Suppressor macrophage treated with lipopolysaccharide for 4 hours (primary cell): ENCODE measurements around the gene ALDH7A1.
A peak's percentile ranks its signal among the peaks of the same experiment; 100 is the strongest.

ENCODE experiments used
- DNase-seq: peaks from one replicate; pipeline ENCODE4 v3.0.0-alpha.2; 2020

The ALDH7A1 gene

DNA sequence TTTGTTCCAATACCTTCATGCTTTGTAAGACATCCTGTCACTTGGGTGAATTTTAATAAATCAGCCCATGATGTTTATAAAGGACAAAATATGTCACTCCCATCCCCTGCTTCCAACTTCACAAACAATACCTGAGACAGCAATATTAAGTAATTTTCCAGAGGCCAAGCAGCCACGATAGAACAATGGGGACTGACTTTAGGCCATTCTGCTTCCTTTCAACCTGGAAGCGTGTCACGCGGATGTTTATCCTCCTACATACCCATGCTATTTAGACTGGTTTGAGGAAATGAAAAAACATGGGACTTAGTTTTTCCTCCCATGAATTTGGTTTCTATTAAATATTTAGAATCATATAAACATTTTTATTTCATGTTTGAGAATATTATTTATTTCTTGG is 88.9 kb downstream of the ALDH7A1 start:
- no peak for DNase-seq

DNA sequence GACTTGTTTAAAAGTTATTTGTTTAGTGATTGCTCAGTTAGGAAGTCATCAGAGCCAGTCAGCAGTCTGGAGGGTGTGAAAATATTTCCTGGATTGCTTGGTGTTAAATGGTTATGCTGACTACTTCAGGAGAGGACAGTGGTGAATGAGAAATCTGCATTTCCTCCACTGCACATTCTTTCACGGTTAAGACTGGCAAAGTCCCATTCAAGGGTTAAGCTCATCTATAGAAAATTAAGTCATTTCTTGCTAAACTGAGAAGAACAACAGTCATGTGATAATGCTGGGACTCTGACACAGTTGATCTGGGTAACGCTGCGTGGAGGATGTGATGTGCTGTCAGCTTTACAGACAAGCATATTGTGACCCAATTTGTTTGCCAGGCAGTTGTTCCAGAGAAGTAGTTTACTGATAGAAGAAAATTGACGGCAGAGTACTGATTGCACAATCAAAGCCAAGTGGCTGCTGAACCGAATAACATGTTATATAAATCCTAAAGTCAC is 91.4 kb downstream of the ALDH7A1 start:
- DNase-seq, result peak; percentile 35

- no peak for DNase-seq
These were observed 93.6 kb downstream of the ALDH7A1 start for GRCh38 chr5:126501448-126501847.

DNA sequence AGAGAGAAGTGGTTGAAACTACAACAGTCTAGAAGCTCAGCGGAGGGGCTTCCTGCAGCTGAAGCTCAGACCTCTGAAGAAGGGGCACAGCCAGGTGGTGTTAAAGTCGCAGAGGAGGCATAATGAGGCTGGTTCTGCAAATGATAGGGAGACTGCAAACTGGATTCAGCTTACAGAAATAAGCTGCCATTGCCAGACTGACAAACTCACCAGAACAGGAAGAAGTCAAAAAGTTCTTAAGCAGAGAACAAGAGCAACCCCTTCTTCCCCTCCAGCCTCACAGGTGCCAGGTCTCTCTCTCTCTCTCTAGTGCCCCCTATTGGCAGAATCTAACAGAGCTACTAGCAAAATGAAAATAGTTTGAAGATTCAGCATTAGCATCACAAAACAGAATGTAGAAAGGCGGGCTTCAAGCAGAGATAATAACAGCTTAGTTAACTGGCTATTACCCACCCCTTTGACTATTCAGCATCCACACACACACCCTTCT is 95.1 kb downstream of the ALDH7A1 start:
- peak; percentile 40 for DNase-seq

GRCh38 chr5:126499278-126499677 is 95.7 kb downstream of the ALDH7A1 start:
- no peak for DNase-seq

GRCh38 chr5:126497506-126497905 is 97.5 kb downstream of the ALDH7A1 start:
- DNase-seq, result no peak

DNA sequence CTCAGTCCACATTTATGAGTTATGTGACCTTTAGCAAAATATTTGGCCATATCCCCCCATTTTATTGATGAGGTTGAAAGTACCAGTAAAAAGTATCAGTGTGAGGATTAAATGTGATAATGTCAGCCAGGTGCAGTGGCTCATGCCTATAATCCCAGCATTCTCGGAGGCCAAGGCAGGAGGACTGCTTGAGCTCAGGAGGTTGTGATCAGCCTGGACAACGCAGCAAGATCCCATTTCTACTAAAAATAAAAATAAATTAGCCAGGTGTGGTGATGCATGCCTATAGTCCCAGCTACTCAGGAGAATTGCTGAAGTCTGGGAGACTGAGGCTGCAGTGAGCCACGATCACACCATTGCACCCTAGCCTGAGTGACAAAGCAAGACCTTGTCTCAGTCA is 100.6 kb downstream of the ALDH7A1 start:
- no peak for DNase-seq

DNA sequence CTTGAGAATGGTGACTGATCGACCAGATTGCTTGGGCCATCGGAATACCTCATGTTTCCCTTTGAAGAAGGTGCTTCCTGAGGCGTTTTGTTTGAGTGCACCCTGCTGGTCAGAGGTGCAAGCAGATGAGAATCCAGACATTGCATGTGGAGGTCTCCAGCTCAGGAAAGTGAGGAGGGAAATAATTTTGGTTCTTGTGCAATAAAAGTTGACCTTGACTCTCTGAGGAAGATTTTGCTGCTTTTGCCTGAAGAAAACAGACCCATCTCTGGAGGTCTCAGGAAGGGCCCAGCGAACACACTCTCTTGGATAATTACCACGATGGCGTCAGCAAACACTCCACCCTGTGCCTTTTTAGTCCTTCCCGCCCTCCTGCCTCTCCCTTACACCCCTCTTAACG is 102.1 kb downstream of the ALDH7A1 start:
- no peak for DNase-seq

DNA sequence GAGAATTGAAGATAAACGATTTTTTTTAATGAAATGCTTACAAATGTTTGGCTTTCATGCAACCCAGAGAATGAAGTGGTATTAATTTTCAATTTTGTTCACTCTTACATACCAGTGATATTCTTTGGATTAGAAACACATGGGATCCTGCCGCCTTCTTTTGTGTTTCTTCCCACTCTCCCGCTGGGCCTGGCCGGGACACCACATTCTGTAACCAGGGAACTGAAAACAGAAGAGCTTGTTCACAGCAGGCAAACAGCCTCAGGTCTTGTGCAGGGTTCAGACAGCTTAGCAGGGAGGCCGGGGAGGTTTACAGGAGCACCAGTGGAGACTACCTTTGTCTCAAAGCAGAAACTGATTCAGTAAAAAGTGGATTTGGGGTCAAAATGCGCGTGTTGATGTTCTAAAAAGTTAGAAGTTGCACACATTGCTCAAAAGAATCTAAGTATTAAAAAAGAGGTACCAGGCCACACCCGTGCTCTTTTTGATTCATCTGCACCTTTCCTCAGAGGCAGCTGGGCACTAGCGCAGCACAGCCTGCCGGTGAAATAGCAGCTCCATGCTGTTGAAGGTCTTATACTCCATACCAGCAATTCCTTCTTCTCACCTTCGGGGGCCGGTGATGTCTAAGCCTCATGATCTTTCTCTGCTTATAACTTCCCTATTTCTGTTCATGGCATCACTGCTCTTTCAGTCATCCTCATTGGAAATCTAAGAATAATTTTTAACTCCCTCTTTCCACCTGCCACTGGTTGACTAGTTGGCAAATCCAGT is 104.7 kb downstream of the ALDH7A1 start:
- peak; percentile 3 for DNase-seq

DNA sequence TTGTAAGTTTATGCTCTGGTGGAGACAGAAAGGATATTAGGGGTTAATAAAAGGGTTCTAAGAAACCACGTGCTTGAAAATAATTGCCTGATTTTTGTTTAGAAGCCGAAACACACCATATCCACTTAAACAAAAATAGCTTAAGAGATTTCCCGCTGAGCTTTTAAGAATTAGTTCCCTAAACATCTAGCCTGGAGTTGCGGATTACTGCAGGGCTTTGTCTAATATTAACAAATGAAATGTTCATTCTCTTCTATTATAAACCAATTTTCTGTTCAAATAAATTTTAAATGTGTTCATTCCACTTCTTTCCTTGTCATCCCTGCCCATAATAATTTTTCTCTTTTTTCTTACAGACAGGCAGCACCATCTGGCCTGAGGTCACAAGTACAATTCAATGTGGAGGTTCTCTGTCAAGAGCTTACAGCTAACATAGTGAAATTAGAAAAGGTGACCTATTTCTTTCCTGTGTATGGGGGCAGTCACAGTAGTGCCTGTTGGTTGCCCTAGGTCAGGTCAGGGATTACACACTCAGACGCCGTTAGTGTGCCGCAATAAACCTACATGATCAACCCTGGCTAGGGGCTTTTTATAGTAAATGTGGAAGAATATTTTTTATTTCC is 106.5 kb downstream of the ALDH7A1 start:
- no peak for DNase-seq

DNA sequence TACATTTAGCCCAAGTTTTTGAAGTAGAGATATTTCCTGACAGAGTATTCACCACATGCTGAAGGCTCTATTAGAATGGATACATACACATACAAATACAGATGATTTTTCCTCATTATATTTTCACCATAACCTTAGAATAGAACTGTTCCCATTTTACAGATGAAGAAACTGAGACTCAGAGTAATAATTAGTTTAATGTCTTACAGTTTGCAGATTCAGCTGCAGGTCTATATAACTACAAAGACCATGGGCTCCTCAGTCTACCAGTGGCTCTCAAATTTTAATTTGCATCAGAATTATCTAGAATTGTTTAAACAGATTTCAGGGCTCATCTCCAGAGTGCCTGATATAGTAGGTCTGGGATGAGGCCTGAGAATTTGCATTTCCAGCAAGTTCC is 107.4 kb downstream of the ALDH7A1 start:
- no peak for DNase-seq

DNA sequence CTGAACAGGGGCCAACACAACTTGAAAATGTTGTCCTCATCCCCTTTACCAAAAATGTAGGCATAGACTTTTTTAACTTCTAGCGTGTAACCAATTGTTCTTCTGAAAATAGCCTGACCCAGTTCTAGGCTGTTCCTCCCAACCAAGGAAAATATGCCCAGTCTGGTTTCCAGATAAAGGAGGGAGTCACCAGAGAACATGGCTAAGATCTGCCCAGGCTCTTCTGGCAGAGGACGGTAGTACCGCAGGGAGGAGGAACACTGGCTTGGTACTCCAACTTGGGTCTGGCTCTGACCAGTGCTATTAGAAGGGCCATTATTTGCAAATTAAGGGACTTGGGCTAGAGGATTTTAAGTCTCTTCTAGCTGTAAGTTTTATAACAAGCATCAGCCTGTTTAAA is 108.7 kb downstream of the ALDH7A1 start:
- DNase-seq, result no peak

DNA sequence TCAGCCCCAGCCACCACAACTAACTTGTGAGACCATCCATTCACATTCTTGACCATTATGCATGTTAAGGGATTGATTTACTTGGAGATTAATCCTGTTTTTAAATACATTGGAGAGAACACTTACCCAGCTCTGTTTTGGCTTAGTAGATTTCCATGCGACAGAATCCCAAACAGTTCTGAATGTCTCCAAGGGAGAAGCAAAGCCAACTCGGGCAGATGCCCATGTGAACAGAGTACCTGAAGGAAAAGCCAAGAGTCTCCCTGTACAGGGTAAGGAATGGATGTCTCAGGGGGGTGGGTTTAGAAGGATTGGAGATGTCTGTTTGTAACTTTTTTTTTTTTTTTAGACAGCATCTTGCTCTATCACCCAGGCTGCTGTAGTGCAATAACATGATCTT is 110.8 kb downstream of the ALDH7A1 start:
- DNase-seq, result no peak

- no peak for DNase-seq
These were observed 111.9 kb downstream of the ALDH7A1 start for GRCh38 chr5:126483156-126483555.

DNA sequence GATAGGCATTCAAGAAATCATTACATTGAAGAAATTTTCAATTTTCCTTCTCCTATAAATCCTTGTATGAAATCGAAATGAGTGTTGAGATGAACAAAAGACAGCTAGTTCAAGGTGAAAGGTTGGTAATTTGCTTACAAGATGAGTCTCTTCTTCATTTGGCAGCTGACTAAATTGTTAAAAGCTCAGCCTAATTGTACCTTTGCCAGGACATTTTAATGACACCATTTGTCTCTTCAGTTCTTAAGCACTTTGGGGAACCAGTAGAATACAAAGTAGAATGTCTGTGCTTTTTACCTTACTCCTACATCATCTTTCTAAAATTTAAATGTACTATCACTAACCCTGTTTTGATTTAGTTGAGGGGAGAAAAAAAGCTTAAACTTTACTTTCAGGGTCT is 112.4 kb downstream of the ALDH7A1 start:
- no peak for DNase-seq

DNA sequence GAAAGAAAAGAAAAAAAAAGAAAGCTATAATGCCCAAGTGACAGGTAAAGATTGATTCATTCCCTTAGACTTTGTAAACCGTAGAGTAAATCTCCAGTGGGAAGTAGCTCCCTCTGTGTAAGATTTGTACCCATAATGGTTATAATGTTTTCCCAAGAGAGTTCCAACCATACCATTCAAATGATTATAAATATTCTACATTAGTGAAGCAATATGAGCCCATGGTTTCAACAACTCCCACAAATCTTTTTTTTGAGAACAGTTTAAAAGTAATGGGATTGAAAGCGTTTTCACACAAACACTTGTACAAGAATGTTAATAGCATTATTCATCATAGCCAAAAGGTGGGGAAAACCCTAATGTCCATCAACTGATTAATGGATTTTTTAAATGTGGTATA is 113.8 kb downstream of the ALDH7A1 start:
- no peak for DNase-seq
